ENCODE measurements around the gene CPNE9. TPM values are rescaled to one million over a fixed set of nuclear protein-coding genes. Genes with fewer than 3 reads are reported as not detected.

The CPNE9 gene, protein sequence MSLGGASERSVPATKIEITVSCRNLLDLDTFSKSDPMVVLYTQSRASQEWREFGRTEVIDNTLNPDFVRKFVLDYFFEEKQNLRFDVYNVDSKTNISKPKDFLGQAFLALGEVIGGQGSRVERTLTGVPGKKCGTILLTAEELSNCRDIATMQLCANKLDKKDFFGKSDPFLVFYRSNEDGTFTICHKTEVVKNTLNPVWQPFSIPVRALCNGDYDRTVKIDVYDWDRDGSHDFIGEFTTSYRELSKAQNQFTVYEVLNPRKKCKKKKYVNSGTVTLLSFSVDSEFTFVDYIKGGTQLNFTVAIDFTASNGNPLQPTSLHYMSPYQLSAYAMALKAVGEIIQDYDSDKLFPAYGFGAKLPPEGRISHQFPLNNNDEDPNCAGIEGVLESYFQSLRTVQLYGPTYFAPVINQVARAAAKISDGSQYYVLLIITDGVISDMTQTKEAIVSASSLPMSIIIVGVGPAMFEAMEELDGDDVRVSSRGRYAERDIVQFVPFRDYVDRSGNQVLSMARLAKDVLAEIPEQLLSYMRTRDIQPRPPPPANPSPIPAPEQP
- total RNA-seq: 0.44 TPM
- long read RNA-seq, partial matches to known transcripts: 0 of 1 reads
- long read RNA-seq, other reads (novel, unspliced or antisense): 1 of 1 reads

DNA sequence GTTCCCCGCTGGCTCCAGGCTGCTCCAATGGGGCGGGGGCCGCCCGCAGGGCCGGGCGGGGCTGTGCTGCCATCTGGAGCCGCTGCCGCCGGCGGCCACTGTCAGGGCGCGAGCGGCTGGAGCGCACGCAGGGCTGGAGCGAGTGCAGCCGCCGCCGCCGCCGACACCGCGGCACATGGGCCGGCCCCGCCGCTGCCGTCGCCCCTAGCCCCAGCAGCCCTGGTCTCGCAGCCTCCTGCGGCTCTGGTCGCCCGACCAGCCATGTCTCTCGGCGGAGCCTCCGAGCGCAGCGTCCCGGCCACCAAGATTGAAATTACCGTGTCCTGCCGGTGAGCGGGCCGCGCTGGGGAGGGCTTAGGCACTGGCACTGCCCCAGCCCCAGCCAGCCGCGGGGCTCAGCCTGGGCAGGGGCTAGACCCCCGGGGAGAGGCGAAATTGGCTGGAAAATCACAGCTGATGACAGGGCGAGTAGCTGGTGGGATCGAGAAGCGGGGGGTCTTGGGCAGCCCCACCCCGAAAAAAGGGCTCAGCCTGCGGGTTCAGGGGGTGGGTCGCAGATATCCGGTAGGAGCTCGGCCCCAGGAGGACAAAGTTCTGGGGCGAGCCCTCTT, at the start of gene CPNE9:
Gene CPNE9 (plus strand): TSS at position 98 of the 611 bp plus-strand sequence. CDS start 164 bp downstream, at position 262.
- peak; percentile 25 to 31 for ATAC-seq
- intact Hi-C loops (cut with DNase I): no loop called here

DNA sequence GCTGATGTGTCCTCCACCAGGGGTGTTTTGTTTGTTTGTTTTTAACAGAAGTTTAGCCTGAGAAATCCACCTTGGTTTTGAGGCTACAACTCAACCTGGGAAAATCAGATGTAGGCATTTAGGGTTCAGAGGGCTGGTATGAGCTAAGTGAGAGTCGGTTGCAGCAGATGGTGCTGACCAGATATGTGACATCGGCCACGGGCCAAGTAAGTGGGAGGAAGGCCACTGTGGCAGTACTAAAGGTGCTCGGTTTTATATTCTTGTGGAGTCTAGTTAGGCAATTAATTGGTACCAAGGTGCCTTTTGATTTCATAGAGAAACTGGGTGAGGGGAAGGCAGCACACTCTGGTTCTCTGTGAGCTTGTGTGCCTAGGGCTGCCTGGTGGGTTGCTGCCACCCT, 43.8 kb upstream of the CPNE9 start:
- no peaks in the 10 kb centered on the region for H3K9me3 ChIP-seq
- no peaks in the 10 kb centered on the region for H3K4me1 ChIP-seq
- DNase-seq: no peak
- H3K27ac ChIP-seq: no peak overlapping the region
- peaks cover 100% of the 10 kb centered on the region for H3K36me3 ChIP-seq
- ATAC-seq: no peak
- intact Hi-C loops (cut with DNase I): no loop called here
- TF ChIP-seq, protein P1, sequence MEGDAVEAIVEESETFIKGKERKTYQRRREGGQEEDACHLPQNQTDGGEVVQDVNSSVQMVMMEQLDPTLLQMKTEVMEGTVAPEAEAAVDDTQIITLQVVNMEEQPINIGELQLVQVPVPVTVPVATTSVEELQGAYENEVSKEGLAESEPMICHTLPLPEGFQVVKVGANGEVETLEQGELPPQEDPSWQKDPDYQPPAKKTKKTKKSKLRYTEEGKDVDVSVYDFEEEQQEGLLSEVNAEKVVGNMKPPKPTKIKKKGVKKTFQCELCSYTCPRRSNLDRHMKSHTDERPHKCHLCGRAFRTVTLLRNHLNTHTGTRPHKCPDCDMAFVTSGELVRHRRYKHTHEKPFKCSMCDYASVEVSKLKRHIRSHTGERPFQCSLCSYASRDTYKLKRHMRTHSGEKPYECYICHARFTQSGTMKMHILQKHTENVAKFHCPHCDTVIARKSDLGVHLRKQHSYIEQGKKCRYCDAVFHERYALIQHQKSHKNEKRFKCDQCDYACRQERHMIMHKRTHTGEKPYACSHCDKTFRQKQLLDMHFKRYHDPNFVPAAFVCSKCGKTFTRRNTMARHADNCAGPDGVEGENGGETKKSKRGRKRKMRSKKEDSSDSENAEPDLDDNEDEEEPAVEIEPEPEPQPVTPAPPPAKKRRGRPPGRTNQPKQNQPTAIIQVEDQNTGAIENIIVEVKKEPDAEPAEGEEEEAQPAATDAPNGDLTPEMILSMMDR (IDR thresholded peaks at IDR 0.05): no peak
- no peaks in the 10 kb centered on the region for H3K27me3 ChIP-seq (ENCODE audit: low read depth)
- no peak overlapping the region for H3K4me3 ChIP-seq

More for the DNA sequence above, at the start of gene CPNE9:
- no peak for DNase-seq
- H3K27ac ChIP-seq: no peak within 1 kb of the TSS
- H3K4me1 ChIP-seq: peaks cover 12% of the 10 kb centered on the region
- TF ChIP-seq, protein P1 (IDR thresholded peaks at IDR 0.05): no peak
- peaks cover 42% of the 10 kb centered on the region for H3K36me3 ChIP-seq
- H3K9me3 ChIP-seq: no peaks in the 10 kb centered on the region
- peak within 1 kb of the TSS; percentile 46 for H3K4me3 ChIP-seq
- peaks cover 14% of the 10 kb centered on the region for H3K27me3 ChIP-seq (ENCODE audit: low read depth)

DNA sequence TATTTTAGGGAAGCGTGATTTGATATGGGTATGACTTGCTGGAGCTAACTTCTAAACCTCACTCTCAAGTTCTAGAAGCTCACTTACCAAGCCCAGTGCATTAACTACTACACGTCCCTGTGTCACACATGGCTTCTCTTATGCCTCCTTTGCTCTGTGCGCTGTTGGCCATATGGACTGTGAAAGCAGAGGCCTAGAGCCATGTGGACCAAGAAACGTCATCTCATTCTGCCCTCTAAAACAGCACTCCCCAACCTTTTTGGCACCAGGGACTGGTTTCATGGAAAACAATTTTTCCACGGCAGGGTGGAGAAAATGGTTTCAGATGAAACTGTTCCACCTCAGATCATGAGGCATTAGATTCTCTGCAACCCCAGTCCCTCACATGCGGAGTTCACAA, 42.7 kb upstream of the CPNE9 start:
- no peak overlapping the region for H3K27ac ChIP-seq
- H3K9me3 ChIP-seq: no peaks in the 10 kb centered on the region
- no peaks in the 10 kb centered on the region for H3K27me3 ChIP-seq (ENCODE audit: low read depth)
- no peak for DNase-seq
- no peak overlapping the region for H3K4me3 ChIP-seq
- intact Hi-C loops (cut with DNase I): no loop called here
- ATAC-seq: no peak
- TF ChIP-seq, protein P1 (IDR thresholded peaks at IDR 0.05): no peak
- H3K36me3 ChIP-seq: peaks cover 100% of the 10 kb centered on the region
- H3K4me1 ChIP-seq: no peaks in the 10 kb centered on the region

DNA sequence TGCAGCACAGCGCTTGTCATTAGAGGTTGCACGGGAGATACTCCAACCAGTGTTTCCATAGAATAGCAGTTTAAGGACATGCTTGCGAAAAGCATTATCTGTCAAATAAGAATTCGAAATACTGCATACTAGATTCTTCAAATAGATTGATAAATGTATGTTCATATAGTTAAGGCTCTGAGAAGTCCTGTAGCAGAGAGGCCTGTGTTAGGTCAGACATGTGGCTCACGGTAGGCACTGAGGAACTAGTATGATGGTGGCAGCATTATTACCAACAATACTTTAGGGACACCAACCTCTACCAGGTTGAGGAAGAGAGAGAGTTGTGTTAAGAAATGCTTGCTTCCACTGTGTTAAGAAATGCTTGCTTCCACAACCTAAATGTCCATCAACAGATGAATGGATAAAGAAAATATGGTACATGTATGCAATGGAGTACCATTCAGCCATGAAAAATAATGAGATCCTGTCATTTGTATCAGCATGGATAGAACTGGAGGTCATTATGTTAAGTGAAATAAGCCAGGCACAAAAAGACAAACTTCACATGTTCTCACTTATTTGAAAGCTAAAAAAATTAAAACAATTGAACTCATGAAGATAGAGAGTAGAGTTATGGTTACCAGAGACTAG, 39.4 kb upstream of the CPNE9 start:
- intact Hi-C loops (cut with DNase I): no loop called here
- ATAC-seq (no peak), DNase-seq (no peak)
- no peak overlapping the region for H3K4me3 ChIP-seq
- H3K27me3 ChIP-seq (ENCODE audit: low read depth): no peaks in the 10 kb centered on the region
- peaks cover 100% of the 10 kb centered on the region for H3K36me3 ChIP-seq
- peaks cover 2% of the 10 kb centered on the region for H3K4me1 ChIP-seq
- TF ChIP-seq, protein P1 (IDR thresholded peaks at IDR 0.05): no peak
- H3K9me3 ChIP-seq: no peaks in the 10 kb centered on the region
- H3K27ac ChIP-seq: no peak overlapping the region

DNA sequence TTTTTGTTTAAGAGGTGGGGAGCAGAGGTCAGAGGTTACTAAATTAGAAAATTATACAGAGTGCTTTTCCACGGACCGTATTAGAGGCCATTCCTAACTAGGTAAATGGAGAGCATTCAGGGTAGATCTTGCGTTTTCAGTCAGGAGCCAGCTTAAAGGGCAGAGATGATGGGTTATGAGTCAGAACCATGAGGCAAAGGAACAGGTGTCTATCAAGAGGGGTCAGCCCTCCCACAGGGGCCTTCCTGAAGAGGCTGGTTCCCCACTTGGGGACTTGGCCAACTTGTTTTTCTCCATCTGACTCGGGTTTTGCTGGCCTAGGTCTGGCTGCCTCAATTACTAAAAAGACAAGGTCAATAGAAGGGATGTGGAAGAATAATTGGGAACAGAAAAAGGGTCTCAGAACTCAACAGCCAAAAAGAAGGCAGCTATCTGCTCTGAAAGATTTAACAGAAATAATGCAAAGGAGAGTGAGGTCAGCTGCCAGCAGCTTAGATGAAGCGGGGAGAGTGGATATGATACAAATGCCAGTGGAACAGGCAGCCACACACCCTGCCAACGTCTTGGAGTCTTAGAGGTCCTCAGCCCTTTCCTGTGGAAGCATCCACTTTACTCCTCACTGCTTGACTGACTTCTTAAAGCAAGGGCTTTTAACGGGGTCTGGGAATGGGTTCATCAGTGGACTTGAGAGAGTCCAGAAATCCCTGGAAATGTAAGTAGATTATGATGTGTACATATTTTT, 36.8 kb upstream of the CPNE9 start:
- Histone ChIP-seq H3K27ac (no peak overlapping the region), H3K36me3 (peaks cover 99% of the 10 kb centered on the region), H3K9me3 (no peaks in the 10 kb centered on the region), H3K27me3 (ENCODE audit: low read depth) (no peaks in the 10 kb centered on the region), H3K4me3 (no peak overlapping the region), H3K4me1 (peaks cover 19% of the 10 kb centered on the region)
- intact Hi-C loops (cut with DNase I): no loop called here
- ATAC-seq (no peak), DNase-seq (no peak)
- TF ChIP-seq, protein P1 (IDR thresholded peaks at IDR 0.05): no peak

Data from lower lobe of right lung (tissue), 2 donors.